ENCODE data around the gene GNAQ. TPM values are rescaled to one million over a fixed set of nuclear protein-coding genes. Genes with fewer than 3 reads are reported as not detected.

GNAQ gene
- total RNA-seq, 1 experiment from 2014 or later, result 28.7 TPM

DNA sequence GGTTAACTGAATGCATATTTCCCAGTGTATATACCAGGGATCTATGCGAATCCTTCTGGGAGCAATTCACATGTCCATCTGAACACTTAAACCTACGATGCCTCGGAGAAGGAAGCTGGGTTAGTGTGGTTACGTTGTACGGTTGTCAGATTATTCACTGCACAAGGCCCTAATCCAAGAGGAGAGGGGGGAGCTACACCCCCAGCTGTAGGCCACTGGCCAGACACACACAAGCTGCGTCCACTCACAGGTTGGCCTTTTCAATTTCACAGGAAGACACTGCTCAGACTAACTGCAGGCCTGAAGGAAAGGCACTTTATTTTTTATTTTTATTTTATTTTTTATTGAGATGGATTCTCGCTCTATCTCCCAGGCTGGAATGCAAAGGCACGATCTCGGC, 199.0 kb downstream of the GNAQ start:
- Histone ChIP-seq H3K4me1 (ENCODE audit: control insufficient read depth in 1 of 2, insufficient read depth in 2 of 2, low read length in 2 of 2) (no peaks in the 10 kb centered on the region), H3K4me3 (replicated peaks in 1 of 2; ENCODE audit: low read depth in 1 of 2, low read length in 2 of 2) (no peak overlapping the region), H3K9ac (ENCODE audit: low read length) (no peak overlapping the region), H3K27ac (ENCODE audit: low read depth, low read length) (no peak overlapping the region), H3K9me2 (ENCODE audit: insufficient read depth) (no peaks in the 10 kb centered on the region), H4K20me1 (ENCODE audit: insufficient read depth) (no peaks in the 10 kb centered on the region), H3K4me2 (ENCODE audit: low read length) (no peak overlapping the region), H2AFZ (ENCODE audit: low read depth, low read length, poor library complexity, severe bottlenecking) (no peak overlapping the region), H3K9me3 (ENCODE audit: control insufficient read depth in 1 of 2, insufficient read depth in 1 of 2, low read depth in 1 of 2, low read length in 2 of 2) (no peaks in the 10 kb centered on the region), H3K27me3 (ENCODE audit: insufficient read depth, low read length) (no peaks in the 10 kb centered on the region), H3K79me2 (ENCODE audit: insufficient read depth, low read length) (no peaks in the 10 kb centered on the region), H3K36me3 (ENCODE audit: control insufficient read depth in 1 of 2, insufficient read depth in 2 of 2, low read length in 2 of 2) (no peaks in the 10 kb centered on the region)
- intact Hi-C loops (cut with micrococcal nuclease), result no loop called here
- POLR2A ChIA-PET, result no interaction called here
- DNase-seq (ENCODE audit: low read depth, low spot score) (no peak), ATAC-seq (no peak)
- CTCF ChIA-PET, result no interaction called here
- RAD21 ChIA-PET (ENCODE audit: low non-redundant PET in 1 of 2, low total read pairs in 2 of 2, uncharacterized antibody in 2 of 2, unreplicated experiment in 2 of 2), result no interaction called here
- no TSS peak for BruUV-seq (replicated peaks)
- TF ChIP-seq, protein P1, sequence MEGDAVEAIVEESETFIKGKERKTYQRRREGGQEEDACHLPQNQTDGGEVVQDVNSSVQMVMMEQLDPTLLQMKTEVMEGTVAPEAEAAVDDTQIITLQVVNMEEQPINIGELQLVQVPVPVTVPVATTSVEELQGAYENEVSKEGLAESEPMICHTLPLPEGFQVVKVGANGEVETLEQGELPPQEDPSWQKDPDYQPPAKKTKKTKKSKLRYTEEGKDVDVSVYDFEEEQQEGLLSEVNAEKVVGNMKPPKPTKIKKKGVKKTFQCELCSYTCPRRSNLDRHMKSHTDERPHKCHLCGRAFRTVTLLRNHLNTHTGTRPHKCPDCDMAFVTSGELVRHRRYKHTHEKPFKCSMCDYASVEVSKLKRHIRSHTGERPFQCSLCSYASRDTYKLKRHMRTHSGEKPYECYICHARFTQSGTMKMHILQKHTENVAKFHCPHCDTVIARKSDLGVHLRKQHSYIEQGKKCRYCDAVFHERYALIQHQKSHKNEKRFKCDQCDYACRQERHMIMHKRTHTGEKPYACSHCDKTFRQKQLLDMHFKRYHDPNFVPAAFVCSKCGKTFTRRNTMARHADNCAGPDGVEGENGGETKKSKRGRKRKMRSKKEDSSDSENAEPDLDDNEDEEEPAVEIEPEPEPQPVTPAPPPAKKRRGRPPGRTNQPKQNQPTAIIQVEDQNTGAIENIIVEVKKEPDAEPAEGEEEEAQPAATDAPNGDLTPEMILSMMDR (IDR thresholded peaks at IDR 0.05 in 2 of 3, conservative IDR thresholded peaks at IDR 0.05 in 1 of 3; ENCODE audit: borderline replicate concordance in 1 of 3, insufficient read depth in 1 of 3, low read depth in 2 of 3, low read length in 2 of 3), result no peak
- no peak for TF ChIP-seq CBX3 (IDR thresholded peaks at IDR 0.05; ENCODE audit: low read depth)
- no peak for TF ChIP-seq RAD21 (IDR thresholded peaks at IDR 0.05; ENCODE audit: low read depth)
- no peak for TF ChIP-seq ZFX (IDR thresholded peaks at IDR 0.05)
- TF ChIP-seq JUND (IDR thresholded peaks at IDR 0.05), result no peak
- TF ChIP-seq, protein P2, sequence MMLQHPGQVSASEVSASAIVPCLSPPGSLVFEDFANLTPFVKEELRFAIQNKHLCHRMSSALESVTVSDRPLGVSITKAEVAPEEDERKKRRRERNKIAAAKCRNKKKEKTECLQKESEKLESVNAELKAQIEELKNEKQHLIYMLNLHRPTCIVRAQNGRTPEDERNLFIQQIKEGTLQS (IDR thresholded peaks at IDR 0.05), result no peak
- no peak for TF ChIP-seq ELF1 (IDR thresholded peaks at IDR 0.05; ENCODE audit: borderline replicate concordance, low read depth)
- no peak for TF ChIP-seq EGR1 (IDR thresholded peaks at IDR 0.05; ENCODE audit: low read depth)
- no peak for TF ChIP-seq TCF7L2 (IDR thresholded peaks at IDR 0.05; ENCODE audit: borderline replicate concordance, extremely low read depth, insufficient read depth, insufficient read length)
- no peak for TF ChIP-seq SP1 (IDR thresholded peaks at IDR 0.05; ENCODE audit: low read depth)
- TF ChIP-seq SRF (IDR thresholded peaks at IDR 0.05; ENCODE audit: low read depth), result no peak
- TF ChIP-seq, protein P3, sequence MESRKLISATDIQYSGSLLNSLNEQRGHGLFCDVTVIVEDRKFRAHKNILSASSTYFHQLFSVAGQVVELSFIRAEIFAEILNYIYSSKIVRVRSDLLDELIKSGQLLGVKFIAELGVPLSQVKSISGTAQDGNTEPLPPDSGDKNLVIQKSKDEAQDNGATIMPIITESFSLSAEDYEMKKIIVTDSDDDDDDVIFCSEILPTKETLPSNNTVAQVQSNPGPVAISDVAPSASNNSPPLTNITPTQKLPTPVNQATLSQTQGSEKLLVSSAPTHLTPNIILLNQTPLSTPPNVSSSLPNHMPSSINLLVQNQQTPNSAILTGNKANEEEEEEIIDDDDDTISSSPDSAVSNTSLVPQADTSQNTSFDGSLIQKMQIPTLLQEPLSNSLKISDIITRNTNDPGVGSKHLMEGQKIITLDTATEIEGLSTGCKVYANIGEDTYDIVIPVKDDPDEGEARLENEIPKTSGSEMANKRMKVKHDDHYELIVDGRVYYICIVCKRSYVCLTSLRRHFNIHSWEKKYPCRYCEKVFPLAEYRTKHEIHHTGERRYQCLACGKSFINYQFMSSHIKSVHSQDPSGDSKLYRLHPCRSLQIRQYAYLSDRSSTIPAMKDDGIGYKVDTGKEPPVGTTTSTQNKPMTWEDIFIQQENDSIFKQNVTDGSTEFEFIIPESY (IDR thresholded peaks at IDR 0.05; ENCODE audit: extremely low read depth, insufficient replicate concordance, low read length), result no peak
- TF ChIP-seq ZNF274 (IDR thresholded peaks at IDR 0.05; ENCODE audit: low read depth, low read length), result no peak
- TF ChIP-seq, protein P4, sequence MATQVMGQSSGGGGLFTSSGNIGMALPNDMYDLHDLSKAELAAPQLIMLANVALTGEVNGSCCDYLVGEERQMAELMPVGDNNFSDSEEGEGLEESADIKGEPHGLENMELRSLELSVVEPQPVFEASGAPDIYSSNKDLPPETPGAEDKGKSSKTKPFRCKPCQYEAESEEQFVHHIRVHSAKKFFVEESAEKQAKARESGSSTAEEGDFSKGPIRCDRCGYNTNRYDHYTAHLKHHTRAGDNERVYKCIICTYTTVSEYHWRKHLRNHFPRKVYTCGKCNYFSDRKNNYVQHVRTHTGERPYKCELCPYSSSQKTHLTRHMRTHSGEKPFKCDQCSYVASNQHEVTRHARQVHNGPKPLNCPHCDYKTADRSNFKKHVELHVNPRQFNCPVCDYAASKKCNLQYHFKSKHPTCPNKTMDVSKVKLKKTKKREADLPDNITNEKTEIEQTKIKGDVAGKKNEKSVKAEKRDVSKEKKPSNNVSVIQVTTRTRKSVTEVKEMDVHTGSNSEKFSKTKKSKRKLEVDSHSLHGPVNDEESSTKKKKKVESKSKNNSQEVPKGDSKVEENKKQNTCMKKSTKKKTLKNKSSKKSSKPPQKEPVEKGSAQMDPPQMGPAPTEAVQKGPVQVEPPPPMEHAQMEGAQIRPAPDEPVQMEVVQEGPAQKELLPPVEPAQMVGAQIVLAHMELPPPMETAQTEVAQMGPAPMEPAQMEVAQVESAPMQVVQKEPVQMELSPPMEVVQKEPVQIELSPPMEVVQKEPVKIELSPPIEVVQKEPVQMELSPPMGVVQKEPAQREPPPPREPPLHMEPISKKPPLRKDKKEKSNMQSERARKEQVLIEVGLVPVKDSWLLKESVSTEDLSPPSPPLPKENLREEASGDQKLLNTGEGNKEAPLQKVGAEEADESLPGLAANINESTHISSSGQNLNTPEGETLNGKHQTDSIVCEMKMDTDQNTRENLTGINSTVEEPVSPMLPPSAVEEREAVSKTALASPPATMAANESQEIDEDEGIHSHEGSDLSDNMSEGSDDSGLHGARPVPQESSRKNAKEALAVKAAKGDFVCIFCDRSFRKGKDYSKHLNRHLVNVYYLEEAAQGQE (IDR thresholded peaks at IDR 0.05; ENCODE audit: low read depth), result no peak
- TF ChIP-seq SIN3A (IDR thresholded peaks at IDR 0.05; ENCODE audit: low read depth), result no peak
- no peak for TF ChIP-seq POLR2A (IDR thresholded peaks at IDR 0.05; ENCODE audit: borderline replicate concordance, extremely low read depth, insufficient read depth, insufficient read length)
- no peak for TF ChIP-seq POLR2AphosphoS5 (IDR thresholded peaks at IDR 0.05; ENCODE audit: low read depth, low read length)
- no peak for TF ChIP-seq EZH2phosphoT487 (IDR thresholded peaks at IDR 0.05; ENCODE audit: borderline replicate concordance)
- TF ChIP-seq EZH2 (IDR thresholded peaks at IDR 0.05), result no peak
